IPS-NIHi7 (cell line): ENCODE results near the gene ZNF610.

ENCODE experiments used
- DNase-seq: peaks from one replicate; pipeline ENCODE4 v3.0.0; 2012; ENCODE audit warnings: mixed read lengths; ENCODE audit errors: extremely low spot score

ZNF610 gene

DNA sequence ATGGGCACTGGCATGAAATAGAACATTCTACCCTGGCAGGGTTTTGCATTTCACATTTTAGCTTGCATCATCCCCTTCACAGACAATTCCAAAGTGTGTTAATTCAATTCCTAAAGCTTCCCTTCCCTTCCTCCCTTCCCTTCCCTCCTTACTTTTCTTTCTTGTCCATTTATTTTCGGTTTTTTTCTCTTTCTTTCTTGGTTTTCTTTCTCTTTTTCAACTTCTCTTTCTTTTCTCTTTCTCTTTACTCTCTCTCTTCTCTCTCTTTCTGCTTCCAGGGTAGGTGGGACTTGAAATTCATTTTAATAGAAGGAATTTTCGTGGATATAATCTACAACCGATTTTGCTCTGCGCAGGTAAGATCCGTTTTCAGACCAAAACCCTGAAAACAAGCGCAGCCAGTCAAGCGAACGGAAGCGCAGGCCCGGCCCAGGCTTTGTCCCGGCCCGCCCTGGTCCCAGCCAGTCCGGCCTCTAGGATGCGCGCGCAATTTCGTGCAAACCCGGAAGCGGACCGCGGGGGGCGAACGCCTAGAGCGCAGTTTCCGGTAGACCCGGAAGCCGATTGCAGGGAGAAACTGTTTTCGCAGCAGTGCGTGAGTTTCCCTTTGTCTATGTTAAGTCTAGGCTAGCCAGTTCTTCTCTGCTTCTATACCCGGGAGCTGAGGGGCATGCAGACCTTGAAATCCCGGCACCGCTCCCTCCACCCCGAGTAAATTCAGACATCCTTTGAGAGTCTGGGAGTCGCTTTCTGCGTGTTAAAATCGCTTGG is 61.5 kb downstream of the ZNF610 start, which contains the start of gene ZNF528:
Gene ZNF528 (plus strand): TSS at position 540 of the 771 bp plus-strand sequence. CDS start 4,165 bp downstream, outside the sequence.
- peak; percentile 94 for DNase-seq

DNA sequence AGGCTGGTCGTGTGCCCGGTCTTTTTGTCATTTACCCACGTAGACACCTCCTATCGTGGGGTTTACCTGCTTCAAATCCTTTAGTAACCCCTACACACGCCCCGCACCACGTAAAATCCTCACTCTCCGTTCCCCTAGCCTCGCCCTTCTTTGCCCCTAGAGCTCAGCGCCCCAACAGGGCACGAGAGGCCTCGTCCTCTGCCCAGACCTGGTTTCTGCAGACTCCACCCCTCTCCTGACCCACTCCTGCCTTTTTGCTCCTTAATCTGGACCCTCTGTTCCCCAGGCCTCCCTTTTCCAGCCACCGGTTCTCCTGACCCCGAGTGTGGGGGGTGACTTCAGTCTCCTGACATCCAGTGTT is 62.0 kb downstream of the ZNF610 start:
- peak; percentile 37 for DNase-seq

DNA sequence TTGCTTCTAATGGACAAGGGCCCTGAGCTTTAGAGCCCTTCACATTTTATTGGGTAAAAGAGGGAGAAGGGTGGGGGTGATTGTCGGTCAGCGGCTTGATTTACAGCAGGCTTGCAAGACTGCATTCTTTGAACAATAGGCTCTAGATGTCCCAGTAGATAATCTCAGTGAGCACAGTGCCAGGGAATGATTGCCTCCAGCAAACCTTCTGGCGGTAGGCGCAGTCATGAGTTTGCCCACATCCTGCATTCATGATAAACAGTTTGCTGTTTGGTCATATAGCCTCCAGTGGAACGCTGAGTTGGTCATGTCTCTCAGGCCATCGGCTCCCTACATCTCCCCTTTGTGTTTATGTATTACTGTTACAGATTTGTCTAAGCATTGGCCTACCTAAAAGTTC is 74.2 kb downstream of the ZNF610 start:
- DNase-seq: no peak

DNA sequence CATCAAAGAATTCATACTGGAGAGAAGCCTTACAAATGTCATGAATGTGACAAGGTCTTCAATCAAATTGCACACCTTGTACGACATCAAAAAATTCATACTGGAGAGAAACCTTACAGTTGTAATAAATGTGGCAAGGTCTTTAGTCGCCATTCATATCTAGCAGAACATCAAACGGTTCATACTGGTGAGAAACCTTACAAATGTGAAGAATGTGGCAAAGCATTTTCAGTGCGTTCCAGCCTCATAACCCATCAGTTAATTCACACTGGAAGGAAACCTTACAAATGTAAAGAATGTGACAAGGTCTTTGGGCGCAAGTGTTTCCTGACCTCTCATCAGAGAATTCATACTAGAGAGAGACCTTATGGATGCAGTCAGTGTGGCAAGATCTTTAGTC is 79.7 kb downstream of the ZNF610 start:
- no peak for DNase-seq
